Measurements from ENCODE around the gene TMEM242.

The TMEM242 gene

GRCh38 chr6:157300006-157300405, 23.3 kb downstream of the TMEM242 start:
- H3K27ac ChIP-seq = no peak overlapping the region
- no peak for TF ChIP-seq ZFX (IDR thresholded peaks at IDR 0.05; ENCODE audit: borderline replicate concordance)
- no peak for TF ChIP-seq CTCF (IDR thresholded peaks at IDR 0.05)

- no peak overlapping the region for H3K27ac ChIP-seq
- no peak for TF ChIP-seq ZFX (IDR thresholded peaks at IDR 0.05; ENCODE audit: borderline replicate concordance)
- TF ChIP-seq CTCF (IDR thresholded peaks at IDR 0.05) = no peak
Observed at GRCh38 chr6:157298216-157298724, 25.0 kb downstream of the TMEM242 start.

GRCh38 chr6:157294654-157295053, 28.7 kb downstream of the TMEM242 start:
- no peak for TF ChIP-seq ZFX (IDR thresholded peaks at IDR 0.05; ENCODE audit: borderline replicate concordance)

GRCh38 chr6:157293780-157294179, 29.5 kb downstream of the TMEM242 start:
- H3K27ac ChIP-seq = no peak overlapping the region
- no peak for TF ChIP-seq ZFX (IDR thresholded peaks at IDR 0.05; ENCODE audit: borderline replicate concordance)
- no peak for TF ChIP-seq CTCF (IDR thresholded peaks at IDR 0.05)

More at GRCh38 chr6:157294654-157295053, 28.7 kb downstream of the TMEM242 start:
- H3K27ac ChIP-seq = no peak overlapping the region

- no peak overlapping the region for H3K27ac ChIP-seq
- no peak for TF ChIP-seq ZFX (IDR thresholded peaks at IDR 0.05; ENCODE audit: borderline replicate concordance)
- no peak for TF ChIP-seq CTCF (IDR thresholded peaks at IDR 0.05)
Observed at GRCh38 chr6:157292202-157292601, 31.1 kb downstream of the TMEM242 start.

- TF ChIP-seq CTCF (IDR thresholded peaks at IDR 0.05) (no peak), ZFX (IDR thresholded peaks at IDR 0.05; ENCODE audit: borderline replicate concordance) (no peak)
- H3K27ac ChIP-seq = no peak overlapping the region
Observed at GRCh38 chr6:157291356-157291755, 32.0 kb downstream of the TMEM242 start.

GRCh38 chr6:157290797-157291196, 32.5 kb downstream of the TMEM242 start:
- H3K27ac ChIP-seq = no peak overlapping the region
- no peak for TF ChIP-seq ZFX (IDR thresholded peaks at IDR 0.05; ENCODE audit: borderline replicate concordance)

- TF ChIP-seq ZFX (IDR thresholded peaks at IDR 0.05; ENCODE audit: borderline replicate concordance) = no peak
- TF ChIP-seq CTCF (IDR thresholded peaks at IDR 0.05) = no peak
- H3K27ac ChIP-seq = no peak overlapping the region
Observed at GRCh38 chr6:157289764-157290163, 33.6 kb downstream of the TMEM242 start.
